GM10847 (cell line): ENCODE measurements around the gene ZFYVE27.

ENCODE experiments used
- POLR2A ChIP-seq: IDR thresholded peaks from 2 replicates; pipeline ENCODE4 v1.6.1; 2011; ENCODE audit not compliant: insufficient read length; ENCODE audit errors: extremely low read depth

Gene ZFYVE27

DNA sequence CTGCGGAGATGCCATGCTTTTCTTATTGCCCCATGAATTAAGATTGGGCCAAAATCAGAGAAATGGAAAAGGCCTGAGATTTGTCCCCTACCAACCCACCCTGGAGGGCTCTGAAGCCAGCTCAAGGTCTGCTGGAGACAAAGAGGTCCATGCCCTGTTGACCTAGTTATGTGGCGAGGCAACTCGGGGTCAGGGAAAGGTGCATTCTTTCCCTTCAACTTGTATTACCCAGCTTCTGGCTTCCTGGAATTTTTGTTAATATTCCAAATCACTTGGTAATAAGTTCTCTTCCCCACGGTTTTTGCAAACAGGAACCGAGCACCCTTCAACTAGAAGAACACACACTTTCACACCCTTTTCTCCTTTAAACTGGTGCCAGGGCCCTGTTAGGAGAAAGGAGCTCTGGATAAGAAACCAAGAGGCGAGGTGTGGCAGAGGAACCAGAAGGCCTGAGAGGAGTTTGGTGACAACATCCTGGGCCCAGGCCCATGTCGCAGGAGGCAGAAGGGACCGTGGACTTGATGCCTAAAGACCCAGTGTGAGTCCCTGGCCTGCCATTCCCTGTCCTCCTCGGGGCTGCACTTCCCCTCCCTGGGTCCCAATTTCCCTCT is 47.4 kb downstream of the ZFYVE27 start:
- no peak for TF ChIP-seq POLR2A

DNA sequence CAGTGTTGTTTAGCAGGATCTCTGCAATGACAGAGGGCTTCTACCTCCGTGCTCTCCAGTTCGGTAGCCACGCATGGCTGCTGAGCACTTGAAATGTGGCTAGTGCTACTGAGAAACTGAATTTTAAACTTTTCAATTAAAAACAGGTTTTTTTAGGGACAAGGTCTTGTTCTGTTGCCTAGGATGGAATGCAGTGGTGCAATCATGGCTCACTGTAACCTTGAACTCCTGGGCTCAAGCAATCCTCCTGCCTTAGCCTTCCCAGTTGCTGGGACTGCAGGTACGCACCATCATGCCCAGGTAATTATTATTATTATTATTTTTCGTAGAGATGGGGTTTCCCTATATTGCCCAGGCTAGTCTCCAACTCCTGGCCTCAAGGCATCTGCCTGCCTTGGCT is 48.3 kb downstream of the ZFYVE27 start:
- no peak for TF ChIP-seq POLR2A

DNA sequence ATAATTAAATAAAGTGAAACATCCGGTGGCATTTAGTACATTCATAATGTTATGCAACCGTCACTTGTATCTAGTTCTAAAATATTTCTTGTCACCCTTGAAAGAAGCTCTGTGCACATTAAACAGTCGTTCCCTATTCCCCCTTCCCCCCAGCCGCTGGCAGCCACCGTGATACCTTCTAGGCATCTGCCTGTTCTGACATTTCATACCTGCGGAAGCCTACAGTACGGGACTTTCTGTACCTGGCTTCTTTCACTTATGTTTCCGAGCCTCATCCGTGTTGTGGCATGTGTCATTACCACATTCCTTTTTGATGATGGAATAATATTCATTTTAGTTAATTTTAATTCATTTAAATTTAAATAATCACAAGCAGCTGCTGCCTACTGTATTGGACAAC is 48.8 kb downstream of the ZFYVE27 start:
- no peak for TF ChIP-seq POLR2A

DNA sequence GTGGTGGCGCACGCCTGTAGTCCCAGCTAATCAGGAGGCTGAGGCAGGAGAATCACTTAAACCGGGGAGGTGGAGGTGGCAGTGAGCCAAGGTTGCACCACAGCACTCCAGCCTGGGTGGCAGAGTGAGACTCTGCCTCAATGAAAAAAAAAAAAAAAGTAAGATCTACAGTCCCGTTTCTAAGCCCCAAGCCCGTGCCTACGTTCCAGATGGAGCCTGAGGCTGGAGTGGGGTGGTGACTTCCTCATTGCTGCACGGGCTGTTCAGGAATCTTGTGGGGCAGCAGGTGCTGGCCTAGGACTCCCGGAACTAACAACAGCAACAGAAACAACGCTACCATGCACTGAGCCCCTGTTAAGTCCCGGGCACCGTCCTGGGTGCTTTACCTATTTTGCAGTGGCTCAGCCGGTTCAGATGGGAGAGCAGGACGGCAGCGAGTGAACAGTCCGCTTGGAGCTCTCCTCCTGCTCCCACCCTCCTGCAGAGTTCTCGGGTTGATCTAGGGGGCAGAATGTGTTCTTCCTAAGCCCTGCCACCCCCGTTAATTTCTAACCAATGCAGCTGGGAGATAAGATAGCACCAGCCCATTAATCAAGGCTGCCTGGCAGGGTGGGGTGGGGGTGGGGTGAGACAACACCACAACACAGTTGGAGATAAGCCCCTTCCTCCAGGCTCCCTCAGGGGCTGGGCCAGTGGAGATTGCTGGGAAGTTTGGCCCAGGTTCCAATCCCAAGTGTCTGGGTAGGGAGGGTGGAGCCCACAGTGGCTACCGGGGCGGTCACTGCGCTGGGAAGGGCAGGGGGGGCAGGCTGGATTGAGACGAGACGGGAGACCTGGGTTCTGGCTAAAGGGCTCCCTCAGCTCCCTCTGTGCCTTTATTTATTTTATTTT is 51.9 kb downstream of the ZFYVE27 start:
- no peak for TF ChIP-seq POLR2A

DNA sequence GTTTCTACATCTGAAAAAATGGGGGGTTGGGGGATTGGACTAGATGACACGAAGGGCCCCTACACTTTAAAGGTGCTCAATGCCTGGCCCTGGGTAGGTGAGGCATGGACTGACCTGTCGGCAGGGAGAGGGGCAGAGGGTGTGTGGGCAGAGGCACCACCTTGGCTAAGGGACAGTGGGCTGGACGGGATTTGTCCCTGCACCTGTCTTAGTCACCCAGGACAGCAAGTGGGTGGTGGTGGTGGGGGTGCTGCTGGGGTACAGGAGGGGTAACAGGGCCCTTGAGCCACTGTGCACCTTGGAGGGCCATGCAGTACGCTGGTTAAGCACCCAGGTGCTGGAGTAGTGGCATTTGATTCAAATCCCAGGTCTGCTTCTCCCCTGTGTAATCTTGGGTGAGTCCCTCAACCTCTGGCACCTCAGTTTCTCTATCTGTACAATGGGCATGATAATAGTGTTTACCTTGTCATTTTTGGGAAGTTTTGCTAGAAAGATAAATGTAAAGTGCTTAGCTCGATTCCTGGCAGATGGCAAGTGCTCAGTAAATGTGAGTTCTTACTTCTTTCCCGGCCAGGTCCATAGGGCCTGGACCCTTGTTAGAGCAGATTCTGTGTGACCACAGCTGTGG is 53.0 kb downstream of the ZFYVE27 start:
- no peak for TF ChIP-seq POLR2A

DNA sequence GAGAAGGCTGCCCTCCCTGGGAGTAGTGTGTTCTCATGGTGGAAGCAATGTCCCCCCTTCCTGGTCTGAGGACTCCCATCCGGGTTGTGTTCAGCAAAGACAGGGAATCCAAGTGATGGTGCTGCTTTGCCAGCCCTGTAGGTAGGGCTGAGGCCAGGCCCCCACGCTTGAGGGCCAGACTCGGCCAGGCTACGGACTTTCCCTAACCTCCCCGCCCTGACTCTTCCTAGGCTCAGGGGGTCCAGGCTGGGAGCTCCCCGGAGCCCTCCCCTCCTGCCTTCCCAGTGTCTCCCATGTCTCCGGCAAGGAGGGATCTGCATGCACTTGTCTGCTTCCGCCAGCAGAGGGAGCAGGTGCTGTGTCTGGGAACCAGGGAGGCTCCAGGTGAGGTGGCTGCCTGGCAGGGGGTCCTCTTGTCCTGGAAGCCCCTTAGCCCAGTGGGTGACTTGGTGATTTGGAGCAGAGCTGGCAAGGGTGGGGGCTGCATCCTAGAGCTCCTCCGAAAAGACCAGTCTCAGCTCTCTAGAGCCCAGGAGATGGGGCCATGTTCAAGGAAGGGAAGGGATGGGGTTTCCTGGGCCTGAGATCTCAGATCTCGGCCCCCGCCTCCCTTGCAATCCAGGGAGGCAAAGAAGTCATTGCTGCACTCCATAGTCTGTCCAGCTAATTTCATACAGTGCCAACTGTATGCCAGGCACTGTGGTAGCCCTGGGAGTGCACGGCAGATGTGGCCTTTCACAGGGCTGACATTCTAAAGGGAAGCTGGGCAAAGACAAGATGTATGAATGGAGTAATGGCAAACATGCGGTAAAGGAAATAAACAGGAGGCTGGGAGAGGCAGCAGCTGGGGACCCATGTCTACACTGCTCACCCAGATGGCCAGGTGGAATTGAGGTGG is 55.1 kb downstream of the ZFYVE27 start:
- TF ChIP-seq POLR2A, result no peak

DNA sequence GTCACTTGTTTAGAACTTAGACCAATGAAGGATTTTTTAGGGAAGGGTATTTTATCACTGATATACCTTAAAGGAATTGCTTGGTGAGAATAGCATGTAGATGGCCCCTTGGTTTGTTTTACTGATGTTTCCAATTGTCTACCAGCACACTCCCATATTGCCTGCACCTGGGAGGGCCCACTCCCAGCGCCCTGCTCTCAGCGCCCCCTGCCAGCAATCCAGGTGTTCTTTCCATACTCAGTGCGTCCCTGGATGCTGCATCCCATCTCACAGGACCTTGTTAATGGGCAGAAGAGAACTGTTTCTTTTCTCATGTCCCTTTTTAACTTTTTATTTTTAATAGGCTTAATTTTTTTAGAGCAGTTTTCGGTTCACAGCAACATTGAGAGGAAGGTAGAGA is 59.0 kb downstream of the ZFYVE27 start:
- no peak for TF ChIP-seq POLR2A

- no peak for TF ChIP-seq POLR2A
These were observed 59.7 kb downstream of the ZFYVE27 start for GRCh38 chr10:97796651-97797050.

DNA sequence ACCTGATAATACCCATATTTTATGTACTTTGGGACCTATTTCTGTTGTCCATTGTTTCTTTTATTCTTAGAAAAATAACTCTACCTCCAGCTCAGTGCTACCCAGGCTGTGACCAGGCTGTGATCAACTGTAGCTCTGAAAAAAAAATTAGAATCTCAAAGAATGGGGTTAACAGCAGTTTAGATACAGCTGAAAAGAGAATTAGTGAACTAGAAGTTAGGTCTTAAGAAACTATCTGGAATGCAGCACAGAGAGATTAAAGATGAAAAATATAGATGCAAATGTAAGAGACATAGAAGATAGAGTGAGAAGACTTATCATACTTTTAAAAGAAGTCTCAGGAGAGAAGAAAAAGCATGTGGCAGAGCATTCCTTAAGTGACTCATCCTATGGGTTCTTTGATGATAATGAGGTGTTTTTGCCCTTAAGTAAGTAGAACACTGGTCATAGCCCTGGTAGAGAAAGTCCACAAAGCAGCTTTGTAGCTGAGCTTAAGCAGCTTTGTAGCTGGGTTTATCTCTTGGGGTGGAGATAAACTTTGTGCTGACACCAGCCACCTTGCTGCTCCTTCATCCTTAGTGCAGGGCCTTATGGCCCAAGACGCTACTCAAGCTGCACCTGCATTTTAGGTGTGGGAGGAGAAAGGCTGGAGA is 62.2 kb downstream of the ZFYVE27 start:
- TF ChIP-seq POLR2A, result no peak

DNA sequence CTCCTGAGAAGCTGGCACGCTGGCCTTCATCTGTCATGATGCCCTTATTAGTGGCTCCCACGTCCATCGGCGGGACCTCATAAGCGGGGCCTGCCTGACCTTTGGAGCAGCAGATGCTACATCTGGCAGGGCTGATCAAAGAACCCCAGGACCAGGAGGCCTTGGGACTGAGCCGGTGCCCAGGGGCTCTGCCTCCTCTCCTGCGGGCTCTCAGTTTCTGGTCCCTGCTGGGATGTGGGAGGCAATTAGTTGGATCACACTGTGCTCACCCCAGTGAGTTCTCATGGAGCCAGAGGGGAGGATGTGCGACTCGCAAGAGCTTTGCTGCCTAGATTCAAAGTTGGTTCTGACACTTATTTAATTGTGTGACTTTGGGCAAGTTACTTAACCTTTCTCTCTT is 63.5 kb downstream of the ZFYVE27 start:
- no peak for TF ChIP-seq POLR2A

DNA sequence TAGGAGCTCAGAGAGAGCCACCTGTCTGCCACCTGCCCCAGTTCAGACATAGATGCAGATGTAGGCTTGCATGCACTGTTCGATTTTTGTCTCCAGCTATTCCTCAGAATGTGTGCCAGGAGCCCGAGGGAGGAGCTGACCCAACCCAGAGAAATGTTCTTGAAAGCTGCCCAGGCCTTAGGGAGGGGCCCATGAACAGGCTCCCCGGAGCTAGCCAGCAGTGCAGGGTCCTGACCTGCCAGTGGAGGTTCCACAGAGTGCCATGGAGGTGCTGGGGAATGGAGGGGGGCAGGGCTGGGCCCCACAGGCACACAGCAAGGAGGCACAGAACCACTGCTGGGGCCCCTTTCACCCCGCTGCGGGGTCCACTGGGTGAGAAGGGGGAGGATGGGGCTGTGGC is 64.5 kb downstream of the ZFYVE27 start:
- no peak for TF ChIP-seq POLR2A

- TF ChIP-seq POLR2A, result no peak
These were observed 68.4 kb downstream of the ZFYVE27 start for GRCh38 chr10:97805096-97805884.

DNA sequence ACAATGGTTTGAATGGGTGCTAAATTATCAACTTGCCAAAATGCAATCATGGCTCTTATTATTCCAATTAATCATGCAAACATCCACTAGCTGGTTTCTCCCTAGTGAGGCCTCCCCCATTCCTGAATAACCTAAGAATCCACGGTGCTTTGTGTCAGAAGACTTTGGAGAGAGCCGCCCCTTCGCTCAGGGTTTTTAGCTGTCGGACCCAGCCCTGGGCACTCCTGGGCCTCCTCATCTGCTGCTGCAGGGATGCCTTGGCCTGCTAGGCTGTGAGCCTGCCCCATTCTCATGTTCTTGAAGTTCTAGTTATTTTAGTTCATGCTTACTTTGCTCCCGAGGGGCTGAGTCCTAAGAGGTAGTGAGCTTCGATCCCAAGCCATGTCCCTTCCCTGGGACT is 69.0 kb downstream of the ZFYVE27 start:
- TF ChIP-seq POLR2A, result no peak

- TF ChIP-seq POLR2A, result no peak
These were observed 73.5 kb downstream of the ZFYVE27 start for GRCh38 chr10:97810446-97810845.
